22Rv1 (cell line): ENCODE measurements around the gene YJEFN3.

Experiments
- ZFX ChIP-seq: fragments of 450-650 bp; IDR thresholded peaks from 2 replicates; pipeline ENCODE4 v1.6.1; 2017; ENCODE audit warnings: antibody characterized with exemption, borderline replicate concordance
- TF ChIP-seq, protein P1 (sequence below): fragments of 450-650 bp; IDR thresholded peaks from 2 replicates; pipeline ENCODE4 v1.5.1; 2017; ENCODE audit warnings: mild to moderate bottlenecking

DNA sequence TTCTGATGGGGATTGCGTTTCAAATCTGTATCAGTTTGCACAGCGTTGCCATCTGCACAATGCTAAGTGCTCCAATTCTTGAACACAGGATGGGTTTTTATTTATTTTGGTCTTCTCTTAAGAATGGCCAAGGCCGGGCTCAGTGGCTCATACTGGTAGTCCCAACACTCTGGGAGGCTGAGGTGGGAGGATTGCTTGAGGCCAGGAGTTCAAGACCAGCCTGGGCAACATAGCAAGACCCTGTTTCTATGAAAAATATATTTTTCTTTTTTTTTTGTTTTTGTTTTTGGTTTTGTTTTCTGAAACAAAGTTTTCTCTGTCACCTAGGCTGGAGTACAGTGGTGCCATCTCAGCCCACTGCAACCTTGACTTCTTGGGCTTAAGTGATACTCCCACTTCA lies 5.5 kb upstream of the YJEFN3 start:
- TF ChIP-seq, protein P1, sequence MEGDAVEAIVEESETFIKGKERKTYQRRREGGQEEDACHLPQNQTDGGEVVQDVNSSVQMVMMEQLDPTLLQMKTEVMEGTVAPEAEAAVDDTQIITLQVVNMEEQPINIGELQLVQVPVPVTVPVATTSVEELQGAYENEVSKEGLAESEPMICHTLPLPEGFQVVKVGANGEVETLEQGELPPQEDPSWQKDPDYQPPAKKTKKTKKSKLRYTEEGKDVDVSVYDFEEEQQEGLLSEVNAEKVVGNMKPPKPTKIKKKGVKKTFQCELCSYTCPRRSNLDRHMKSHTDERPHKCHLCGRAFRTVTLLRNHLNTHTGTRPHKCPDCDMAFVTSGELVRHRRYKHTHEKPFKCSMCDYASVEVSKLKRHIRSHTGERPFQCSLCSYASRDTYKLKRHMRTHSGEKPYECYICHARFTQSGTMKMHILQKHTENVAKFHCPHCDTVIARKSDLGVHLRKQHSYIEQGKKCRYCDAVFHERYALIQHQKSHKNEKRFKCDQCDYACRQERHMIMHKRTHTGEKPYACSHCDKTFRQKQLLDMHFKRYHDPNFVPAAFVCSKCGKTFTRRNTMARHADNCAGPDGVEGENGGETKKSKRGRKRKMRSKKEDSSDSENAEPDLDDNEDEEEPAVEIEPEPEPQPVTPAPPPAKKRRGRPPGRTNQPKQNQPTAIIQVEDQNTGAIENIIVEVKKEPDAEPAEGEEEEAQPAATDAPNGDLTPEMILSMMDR: no peak
- no peak for TF ChIP-seq ZFX
